HFFc6 (cell line): ENCODE results near the gene ADAP1. TPM values are rescaled to one million over a fixed set of nuclear protein-coding genes. Genes with fewer than 3 reads are reported as not detected.

Source experiments
- DNase-seq: peaks from one replicate; pipeline ENCODE4 v3.0.0-alpha.2; 2018
- H3K27ac Mint-ChIP-seq: 2 replicates; pipeline ENCODE4 v1.8.0; 2020; ENCODE audit warnings: mild to moderate bottlenecking, mixed read lengths
- H3K27me3 Mint-ChIP-seq: 2 replicates; pipeline ENCODE4 v1.8.0; 2021; ENCODE audit warnings: mild to moderate bottlenecking, moderate library complexity, mixed read lengths; ENCODE audit not compliant: insufficient read depth
- H3K36me3 Mint-ChIP-seq: 2 replicates; pipeline ENCODE4 v1.8.0; 2021; ENCODE audit warnings: low read depth, mixed read lengths
- H3K4me1 Mint-ChIP-seq: 2 replicates; pipeline ENCODE4 v1.8.0; 2020; ENCODE audit warnings: low read depth, mixed read lengths
- H3K4me3 Mint-ChIP-seq: 2 replicates; pipeline ENCODE4 v1.8.0; 2020; ENCODE audit warnings: mild to moderate bottlenecking, moderate library complexity, mixed read lengths
- H3K9me3 Mint-ChIP-seq: 2 replicates; pipeline ENCODE4 v1.8.0; 2020; ENCODE audit warnings: mild to moderate bottlenecking, mixed read lengths
- CTCF ChIP-seq: fragments of 200-600 bp; sonication (generic); IDR thresholded peaks from 2 replicates; pipeline ENCODE4 v1.5.0; 2021; ENCODE audit warnings: antibody characterized with exemption, mild to moderate bottlenecking
- total RNA-seq, 6 experiments: library from RNA; stranded (reverse); fragmentation: NEBNext Ultra II Directional; extraction: Animal tissue kit (Norgen Biotek cat#: 25700); gene quantifications; 2 replicates in 1 of 6; 3 replicates in 5 of 6; pipeline ENCODE4 v1.2.3, GENCODE V29; 2021

ADAP1 gene
- total RNA-seq, 6 experiments from 2014 or later = 0.64 to 1.1 (median 0.90) TPM

- Mint-ChIP-seq H3K4me1 (no peaks in the 10 kb centered on the region), H3K36me3 (no peaks in the 10 kb centered on the region), H3K27ac (no peak overlapping the region), H3K4me3 (no peak overlapping the region), H3K9me3 (no peaks in the 10 kb centered on the region), H3K27me3 (peaks cover 22% of the 10 kb centered on the region)
- DNase-seq = no peak
- TF ChIP-seq CTCF = no peak
Measured at GRCh38 chr7:959271-959670, 4.8 kb upstream of the ADAP1 start.

DNA sequence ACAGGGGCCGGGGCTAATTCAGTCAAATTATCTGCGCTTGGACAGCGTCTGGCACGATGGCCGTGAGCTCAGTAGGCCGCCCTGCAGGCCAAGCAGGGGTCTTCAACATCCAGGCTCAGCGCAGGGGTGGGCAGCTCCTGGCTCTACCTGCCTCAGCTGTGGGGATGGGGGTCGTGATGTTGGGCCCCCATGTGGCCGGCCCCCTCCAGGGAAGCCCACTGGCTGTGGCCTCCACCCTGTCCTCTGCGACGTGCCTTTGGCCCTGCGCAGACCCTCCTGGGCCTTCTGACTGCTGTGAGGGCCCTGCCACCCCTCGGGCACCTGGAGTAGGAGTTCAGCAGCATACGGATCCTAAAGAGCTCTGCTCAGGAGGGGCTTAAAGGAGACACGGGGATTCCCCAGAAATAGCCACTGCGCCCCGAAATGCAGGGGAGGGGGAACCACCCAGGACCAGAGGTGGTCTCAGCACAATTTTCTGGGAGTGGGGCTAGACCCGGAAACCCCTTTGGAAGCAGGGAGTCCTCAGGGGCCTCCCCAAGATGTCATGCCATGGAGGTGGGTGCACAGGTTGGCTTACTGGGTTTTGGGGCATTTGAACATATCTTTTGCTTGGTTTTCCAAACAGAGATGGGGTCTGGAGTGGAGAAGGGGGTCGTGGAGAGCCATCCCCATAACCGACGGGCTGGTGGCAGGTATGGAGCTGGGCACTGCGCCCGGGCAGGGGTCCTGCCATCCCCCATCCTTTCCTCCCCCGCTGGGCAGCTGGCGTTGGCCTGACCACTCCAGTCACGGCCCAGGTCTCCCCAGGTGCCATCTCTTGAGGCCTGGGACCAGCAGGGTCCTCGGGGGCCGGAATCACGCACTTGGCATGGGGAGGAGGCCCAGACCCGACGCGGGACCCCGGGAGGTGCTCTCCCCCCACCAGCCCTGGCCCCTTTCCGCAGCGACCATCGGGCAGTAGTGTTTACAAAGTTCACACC is 4.0 kb upstream of the ADAP1 start:
- Mint-ChIP-seq H3K4me1 (no peaks in the 10 kb centered on the region), H3K4me3 (no peak overlapping the region), H3K27ac (no peak overlapping the region), H3K27me3 (peaks cover 19% of the 10 kb centered on the region), H3K36me3 (no peaks in the 10 kb centered on the region), H3K9me3 (no peaks in the 10 kb centered on the region)
- DNase-seq = no peak
- TF ChIP-seq CTCF = no peak

- Mint-ChIP-seq H3K27me3 (peaks cover 20% of the 10 kb centered on the region), H3K27ac (no peak overlapping the region), H3K36me3 (no peaks in the 10 kb centered on the region), H3K4me1 (no peaks in the 10 kb centered on the region), H3K9me3 (no peaks in the 10 kb centered on the region), H3K4me3 (no peak overlapping the region)
- no peak for DNase-seq
- no peak for TF ChIP-seq CTCF
Measured at GRCh38 chr7:957418-958220, 3.1 kb upstream of the ADAP1 start.

DNA sequence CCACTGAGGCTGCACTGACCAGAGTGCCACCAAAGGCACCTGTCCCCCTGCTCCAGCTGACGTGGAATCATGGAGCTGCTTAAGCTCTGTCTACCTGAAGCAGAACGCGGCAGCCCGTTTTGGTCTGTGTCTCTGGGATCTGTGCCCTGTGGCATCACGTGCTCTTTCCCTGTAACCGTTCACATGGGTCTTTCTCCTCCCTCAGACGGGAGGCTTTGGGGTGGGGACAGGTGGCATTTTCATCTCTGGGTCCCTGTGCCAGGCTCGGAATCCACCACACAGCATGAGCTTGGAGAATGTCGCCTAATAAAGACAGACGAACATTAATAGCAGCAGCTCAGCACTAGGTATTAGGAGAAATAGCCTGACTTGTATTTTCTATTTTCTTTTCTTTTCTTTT is 1.6 kb upstream of the ADAP1 start:
- H3K9me3 Mint-ChIP-seq = no peaks in the 10 kb centered on the region
- H3K27ac Mint-ChIP-seq = no peak overlapping the region
- H3K4me1 Mint-ChIP-seq = no peaks in the 10 kb centered on the region
- no peak for TF ChIP-seq CTCF
- DNase-seq = no peak
- no peak overlapping the region for H3K4me3 Mint-ChIP-seq
- no peaks in the 10 kb centered on the region for H3K36me3 Mint-ChIP-seq
- H3K27me3 Mint-ChIP-seq = peaks cover 28% of the 10 kb centered on the region

- Mint-ChIP-seq H3K9me3 (no peaks in the 10 kb centered on the region), H3K27ac (no peak overlapping the region), H3K36me3 (no peaks in the 10 kb centered on the region), H3K4me3 (no peak overlapping the region), H3K4me1 (no peaks in the 10 kb centered on the region), H3K27me3 (peaks cover 32% of the 10 kb centered on the region)
- DNase-seq = no peak
- TF ChIP-seq CTCF = no peak
Measured at GRCh38 chr7:953547-954327, 743 bp downstream of the ADAP1 start.
